NCI-H2029 (cell line): ENCODE data around the gene CELA2B.
"Not testable (repeated sequence)": the region's sequence is repeated elsewhere in the genome, so short reads cannot be mapped to it uniquely, and the experiment has no call there.

Experiments used
- DNase-seq: peaks from one replicate; lab custom pipeline; 2025; lab: John Stamatoyannopoulos, UW

The CELA2B gene

DNA sequence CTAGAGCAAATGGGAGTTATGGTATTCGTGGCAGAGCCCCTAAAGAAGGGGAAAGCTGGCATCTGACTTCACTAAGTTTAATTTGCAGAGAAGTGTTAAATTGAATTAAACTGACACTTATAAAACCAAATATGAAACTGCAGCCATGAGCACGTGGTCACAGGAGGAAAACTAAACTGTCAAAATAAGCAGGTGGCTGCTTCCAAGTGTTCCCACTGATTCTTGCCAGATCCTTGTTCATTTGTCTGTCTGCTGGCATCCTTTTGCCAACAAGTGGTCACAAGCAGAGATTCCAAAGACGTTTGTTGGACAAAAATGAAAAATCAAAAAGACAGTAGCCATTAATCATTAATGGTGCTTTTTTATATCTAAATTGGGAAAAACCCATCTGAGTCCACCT lies 6.5 kb upstream of the CELA2B start:
- no peak for DNase-seq

DNA sequence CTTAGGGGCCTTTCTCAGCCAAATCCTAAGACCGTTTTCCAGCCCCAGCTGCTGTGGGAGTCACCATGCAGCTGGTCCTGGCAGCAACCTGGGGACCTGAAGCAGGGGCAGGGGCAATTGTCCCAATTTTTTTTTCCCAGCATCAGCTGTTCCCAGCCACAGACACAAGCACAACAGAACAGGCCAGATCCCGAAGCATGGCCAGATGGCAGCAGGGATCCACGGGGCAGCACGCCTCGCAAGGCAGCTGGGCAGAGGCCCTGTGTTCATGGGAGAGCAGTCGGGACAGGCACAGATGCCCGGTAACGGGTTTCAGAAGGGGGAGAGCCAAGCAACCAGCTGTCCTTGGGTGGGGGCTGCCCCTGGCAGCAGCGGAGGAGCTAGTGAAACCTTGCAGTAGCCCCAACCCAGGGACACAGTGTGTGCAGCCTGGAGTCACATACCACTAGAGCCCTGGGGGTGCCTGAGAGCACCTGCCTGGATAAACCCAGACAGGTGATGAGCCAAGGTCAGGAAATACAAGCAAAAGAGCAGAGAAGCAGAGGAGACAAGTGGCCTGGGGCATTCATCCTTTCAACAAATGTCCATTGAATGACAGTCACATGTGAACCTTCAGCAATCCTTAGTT lies 6.0 kb upstream of the CELA2B start:
- DNase-seq = not testable (repeated sequence)

DNA sequence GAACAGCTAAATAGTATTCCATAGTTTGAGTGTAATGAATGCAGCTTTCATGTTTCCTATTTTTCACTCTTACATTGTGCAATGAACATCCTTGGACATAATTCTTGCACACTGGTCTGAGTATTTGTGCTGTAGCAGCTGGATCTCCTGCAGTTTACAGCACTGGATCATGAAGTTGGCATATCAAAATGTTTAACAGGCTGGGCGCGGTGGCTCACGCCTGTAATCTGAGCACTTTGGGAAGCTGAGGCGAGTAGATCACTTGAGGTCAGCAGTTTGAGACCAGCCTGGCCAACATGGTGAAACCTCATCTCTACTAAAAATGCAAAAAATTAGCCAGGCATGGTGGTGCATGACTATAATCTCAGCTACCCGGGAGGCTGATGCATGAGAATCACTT lies 4.8 kb upstream of the CELA2B start:
- DNase-seq = not testable (repeated sequence)

DNA sequence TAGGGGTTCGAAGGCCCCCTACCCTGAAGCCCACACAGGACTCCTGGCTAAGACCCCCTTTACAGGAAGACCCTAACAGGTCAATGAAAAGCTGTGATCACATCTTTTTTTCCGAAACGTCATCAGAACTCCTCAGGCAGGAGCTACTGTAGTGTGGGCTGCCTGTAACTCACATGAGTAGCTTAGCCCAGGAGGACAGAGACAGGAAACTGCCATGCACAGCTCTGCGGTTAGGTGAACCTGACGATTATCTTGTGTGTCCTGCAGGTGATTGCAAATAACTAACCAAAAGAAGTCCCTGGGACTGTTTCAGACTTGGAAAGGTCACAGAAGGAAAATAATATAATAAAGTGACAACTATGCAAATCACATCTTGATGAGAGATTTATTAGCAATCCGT lies 4.2 kb upstream of the CELA2B start:
- DNase-seq = not testable (repeated sequence)

DNA sequence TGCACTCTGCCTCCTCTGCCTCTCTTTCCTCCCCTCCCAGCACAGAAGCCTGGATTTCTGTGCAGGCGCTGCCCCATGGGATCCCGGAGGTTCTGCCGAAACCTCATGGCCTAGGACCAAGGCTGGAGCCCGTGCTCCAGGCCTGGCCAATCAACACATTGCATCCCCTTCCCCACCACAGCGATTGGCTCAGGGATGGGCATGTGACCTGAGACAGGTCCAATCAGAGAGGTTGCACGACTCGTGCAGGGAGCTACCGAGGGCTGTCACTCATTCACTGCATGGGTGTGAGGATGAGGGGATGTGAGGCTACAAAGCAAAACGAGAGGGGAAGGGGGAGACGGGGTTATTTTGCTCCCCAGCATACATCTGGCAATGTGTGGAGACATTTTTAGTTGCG lies 3.3 kb upstream of the CELA2B start:
- no peak for DNase-seq

DNA sequence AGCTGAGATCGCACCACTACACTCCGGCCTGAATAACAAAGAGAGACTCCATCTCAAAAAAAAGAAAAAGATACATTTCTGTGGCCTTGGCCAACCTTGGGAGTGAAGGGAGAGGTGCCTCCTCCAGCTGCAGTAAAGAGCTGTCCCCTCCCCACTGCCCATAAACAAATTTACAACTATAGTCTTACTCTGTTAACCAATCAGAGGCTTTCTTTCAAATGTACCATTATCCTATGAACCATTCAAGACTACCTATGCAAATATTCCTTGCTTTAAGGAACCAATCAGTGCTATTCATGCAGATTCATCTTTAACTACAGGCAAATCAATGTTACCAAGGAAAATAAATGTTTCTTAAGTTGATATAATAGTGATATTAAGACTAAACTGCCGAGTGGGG lies 1.0 kb downstream of the CELA2B start:
- no peak for DNase-seq

DNA sequence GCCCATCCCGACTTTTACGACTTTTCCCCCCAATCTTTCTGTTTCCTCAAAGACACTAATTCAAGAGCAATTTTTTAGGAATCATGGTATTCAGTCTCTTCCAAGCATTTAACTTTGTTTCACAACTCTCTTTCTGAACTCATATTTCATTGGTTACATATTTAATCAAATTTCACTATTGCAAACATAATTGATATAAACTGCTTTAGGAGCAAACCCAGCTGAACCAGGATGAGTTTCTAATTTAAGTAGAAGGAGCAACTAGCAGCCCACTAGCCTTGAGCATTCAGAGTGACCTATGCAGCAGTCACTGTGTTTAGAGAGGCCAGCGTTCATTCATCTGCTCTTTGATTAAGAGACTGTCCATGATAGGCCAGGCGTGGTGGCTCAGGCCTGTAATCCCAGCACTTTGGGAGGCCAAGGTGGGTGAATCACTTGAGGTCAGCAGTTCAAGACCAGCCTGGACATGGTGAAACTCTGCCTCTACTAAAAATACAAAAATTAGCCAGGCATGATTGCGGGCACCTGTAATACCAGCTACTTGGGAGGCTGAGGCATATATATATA lies 1.8 kb downstream of the CELA2B start:
- no peak for DNase-seq

DNA sequence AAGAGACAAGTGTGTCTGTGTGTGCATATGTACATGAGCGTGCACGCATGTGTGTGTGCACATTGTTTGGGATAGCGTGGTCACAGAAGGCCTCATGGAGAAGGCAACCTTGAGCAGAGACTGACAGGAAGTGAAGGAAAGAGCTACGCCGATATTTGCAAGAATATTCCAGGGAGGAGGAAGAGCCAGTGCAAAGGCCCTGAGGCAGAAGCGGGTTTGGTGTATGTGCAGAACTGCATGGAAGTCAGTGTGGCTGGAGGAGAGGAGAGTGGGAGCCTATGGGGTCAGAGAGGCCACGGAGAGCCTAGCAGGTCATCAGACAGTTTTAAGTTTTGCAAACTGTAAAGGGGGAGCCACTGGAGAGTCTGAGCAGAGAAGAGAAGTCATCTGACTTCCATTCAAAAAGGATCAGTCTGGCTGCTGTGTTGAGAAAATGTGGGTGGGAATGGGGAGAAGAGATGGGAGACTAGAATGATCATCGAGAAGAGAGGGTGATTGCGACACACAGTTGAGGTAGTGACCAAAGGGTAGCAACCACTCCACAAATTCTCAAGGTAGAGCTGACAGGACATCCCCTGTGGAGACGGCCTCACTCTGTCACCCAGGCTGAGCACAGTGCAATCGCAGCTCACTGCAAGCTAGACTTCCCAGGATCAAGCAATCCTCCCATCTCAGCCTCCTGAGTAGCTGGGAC lies 3.9 kb downstream of the CELA2B start:
- no peak for DNase-seq

DNA sequence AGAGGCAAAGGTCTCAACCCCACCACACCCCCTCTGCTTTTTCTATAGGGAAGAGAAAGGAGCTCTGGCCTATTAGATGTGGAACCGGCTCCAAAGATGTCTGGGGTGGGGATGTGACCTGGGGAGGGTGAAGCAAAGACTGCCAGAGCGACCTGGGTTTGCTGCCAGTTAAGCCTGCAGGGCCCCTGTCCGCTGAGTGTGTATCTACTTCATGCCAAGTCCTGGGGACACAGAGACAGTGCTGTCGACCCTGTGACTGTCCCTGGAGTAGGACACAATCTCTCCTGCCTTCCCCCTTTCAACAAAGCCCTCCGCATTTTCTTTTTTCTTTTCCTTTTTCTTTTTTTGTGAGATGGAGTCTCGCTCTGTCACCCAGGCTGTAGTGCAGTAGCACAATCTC lies 6.6 kb downstream of the CELA2B start:
- not testable (repeated sequence) for DNase-seq

DNA sequence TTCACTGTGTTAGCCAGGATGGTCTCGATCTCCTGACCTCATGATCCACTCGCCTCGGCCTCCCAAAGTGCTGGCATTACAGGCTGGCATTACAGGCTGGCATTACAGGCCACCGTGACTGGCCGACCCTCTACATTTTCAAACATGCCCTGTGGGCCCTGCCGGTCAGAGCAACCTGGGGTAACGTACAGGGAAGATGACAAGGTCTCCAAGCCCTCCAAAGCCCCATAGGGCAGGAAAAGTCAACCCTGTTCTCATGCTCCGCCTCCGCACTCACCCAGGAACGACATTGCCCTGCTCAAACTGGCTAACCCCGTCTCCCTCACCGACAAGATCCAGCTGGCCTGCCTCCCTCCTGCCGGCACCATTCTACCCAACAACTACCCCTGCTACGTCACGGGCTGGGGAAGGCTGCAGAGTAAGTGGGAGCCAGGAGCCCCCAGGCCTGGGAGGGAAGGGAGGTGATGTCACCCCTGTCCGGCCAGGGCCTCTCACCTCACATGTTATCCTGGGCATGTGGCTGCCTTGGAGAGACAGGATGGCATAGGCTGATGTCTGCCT lies 7.2 kb downstream of the CELA2B start:
- not testable (repeated sequence) for DNase-seq

DNA sequence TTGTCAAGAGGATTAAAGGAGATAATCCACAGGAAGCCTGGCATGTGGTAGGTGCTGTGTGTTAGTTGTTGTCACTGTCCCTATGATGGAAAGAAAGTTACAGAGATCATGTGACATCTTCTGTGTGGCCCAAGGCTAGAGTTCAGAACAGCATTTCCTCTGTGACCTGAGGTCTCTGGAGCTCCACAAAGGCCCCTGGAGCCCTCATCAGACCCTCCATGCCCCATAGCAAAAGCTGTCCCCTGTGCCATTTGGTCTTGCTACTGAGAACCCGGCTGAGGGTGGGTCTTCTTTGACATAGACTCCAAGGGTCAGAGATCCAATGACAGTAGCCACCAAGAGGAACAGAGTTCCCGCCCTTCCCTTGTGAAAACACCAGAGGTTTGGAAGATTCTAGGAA lies 8.1 kb downstream of the CELA2B start:
- no peak for DNase-seq

DNA sequence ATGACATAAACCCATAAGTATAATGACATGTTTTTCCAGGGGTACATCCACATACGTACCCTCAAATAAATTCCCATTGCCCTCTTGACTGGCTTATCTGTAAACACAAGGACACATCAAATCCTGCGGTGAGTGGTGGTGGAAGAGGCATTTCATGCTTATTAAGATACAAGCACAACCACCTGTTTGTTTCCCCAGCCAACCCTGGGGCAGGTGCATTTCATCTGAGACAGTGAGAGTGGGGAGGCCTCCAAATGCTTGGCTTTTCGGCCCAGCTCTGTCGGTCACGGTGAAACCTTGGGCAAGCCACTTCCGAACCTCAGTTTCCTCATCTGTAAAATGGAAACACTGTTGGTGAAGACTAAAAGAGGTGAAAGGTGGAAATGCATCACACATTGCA lies 8.5 kb downstream of the CELA2B start:
- DNase-seq = not testable (repeated sequence)

DNA sequence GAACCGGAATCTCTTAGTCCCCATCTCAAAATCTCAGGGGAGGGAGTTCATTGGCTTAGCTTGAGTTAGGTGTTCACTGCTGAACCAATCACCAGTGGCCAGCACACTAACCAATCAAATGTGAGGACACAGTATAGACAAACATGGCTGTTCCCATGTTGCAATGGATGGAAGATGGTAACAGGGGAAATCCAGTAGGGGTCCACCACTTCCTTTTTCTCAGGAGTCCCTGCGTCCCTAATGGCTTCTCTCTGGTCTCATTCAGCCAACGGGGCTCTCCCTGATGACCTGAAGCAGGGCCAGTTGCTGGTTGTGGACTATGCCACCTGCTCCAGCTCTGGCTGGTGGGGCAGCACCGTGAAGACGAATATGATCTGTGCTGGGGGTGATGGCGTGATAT lies 9.7 kb downstream of the CELA2B start:
- no peak for DNase-seq

DNA sequence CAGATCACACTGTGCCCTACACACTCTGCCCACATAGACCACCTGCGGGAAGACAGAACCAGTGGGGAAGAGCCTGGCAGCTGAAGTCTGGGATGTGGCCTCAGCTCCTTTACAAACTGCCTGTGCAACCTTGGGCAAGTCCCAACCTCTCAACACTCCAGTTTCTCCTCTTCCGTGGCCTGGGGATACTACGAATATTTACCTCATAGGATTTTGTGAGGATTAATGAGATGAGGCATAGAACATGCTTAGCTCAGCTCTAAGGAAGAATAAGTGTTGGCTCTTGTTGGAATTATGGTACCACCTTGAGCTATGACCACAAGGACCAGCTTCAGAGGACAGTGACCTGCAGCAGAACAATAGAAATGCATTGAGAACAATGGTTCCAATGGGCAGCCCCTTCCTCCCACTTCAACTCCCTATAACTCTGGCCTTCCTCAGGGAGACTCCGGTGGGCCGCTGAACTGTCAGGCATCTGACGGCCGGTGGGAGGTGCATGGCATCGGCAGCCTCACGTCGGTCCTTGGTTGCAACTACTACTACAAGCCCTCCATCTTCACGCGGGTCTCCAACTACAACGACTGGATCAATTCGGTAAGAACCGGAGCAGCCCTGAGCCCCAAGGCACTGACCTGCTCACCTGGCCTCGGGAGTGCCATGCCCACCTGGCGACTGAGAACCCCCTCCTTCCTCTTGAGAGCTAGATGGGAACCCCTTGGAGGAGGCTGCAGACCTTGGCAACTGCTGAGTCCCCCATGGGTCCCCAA lies 11.1 kb downstream of the CELA2B start:
- not testable (repeated sequence) for DNase-seq

DNA sequence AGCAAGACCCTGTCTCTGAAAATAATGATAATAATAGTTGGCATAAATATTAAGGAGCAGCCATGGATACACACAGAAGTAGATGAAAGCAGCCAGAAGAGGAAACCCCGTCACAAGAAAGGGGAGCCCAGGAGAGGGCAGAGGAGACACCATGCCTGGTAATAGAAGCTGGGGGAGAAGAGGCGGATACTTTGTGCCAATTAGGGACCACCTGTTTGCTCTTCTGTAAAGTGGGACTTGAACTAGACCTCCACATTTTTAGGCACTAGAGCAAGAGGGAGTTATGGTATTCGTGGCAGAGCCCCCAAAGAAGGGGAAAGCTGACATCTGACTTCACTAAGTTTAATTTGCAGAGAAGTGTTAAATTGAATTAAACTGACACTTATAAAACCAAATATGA lies 12.5 kb downstream of the CELA2B start:
- DNase-seq = no peak

DNA sequence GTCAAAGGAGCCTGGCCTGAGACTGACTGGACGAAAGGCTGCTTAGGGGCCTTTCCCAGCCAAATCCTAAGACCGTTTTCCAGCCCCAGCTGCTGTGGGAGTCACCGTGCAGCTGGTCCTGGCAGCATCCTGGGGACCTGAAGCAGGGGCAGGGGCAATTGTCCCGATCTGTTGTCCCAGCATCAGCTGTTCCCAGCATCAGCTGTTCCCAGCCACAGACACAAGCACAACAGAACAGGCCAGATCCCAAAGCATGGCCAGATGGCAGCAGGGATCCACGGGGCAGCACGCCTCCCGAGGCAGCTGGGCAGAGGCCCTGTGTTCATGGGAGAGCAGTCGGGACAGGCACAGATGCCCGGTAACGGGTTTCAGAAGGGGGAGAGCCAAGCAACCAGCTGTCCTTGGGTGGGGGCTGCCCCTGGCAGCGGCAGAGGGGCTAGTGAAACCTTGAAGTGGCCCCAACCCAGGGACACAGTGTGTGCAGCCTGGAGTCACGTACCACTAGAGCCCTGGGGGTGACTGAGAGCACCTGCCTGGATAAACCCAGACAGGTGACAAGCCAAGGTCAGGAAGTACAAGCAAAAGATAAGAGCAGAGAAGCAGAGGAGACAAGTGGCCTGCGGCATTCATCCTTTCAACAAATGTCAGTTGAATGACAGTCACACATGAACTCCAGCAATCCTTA lies 13.3 kb downstream of the CELA2B start:
- DNase-seq = no peak

DNA sequence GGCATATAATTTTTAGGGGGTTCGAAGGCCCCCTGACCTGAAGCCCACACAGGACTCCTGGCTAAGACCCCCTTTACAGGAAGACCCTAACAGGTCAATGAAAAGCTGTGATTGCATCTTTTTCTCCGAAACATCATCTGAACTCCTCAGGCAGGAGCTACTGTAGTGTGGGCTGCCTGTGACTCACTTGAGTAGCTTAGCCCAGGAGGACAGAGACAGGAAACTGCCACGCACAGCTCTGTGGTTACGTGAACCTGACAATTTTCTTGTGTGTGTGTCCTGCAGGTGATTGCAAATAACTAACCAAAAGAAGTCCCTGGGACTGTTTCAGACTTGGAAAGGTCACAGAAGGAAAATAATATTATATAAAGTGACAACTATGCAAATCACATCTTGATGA lies 15.1 kb downstream of the CELA2B start:
- DNase-seq = not testable (repeated sequence)

DNA sequence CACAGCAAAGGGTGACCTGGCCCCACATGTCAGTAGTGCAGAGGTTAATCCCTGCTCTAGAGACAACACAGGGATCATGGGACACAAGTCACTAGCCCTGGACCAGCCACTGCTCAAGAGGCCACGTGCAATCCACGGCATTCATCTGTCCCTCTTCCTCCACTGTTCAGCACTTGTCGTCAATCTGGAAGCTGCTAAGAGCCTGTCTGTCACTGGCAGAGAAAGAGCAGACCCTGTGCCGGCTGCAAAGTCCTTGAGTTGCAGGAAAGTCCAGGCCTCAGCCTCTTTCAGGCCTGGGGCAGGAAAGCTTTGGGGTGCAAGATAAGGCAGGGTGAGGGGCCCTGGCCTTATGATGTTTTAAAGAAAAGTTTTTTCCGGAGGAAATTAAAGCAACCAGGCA lies 16.7 kb downstream of the CELA2B start:
- no peak for DNase-seq

DNA sequence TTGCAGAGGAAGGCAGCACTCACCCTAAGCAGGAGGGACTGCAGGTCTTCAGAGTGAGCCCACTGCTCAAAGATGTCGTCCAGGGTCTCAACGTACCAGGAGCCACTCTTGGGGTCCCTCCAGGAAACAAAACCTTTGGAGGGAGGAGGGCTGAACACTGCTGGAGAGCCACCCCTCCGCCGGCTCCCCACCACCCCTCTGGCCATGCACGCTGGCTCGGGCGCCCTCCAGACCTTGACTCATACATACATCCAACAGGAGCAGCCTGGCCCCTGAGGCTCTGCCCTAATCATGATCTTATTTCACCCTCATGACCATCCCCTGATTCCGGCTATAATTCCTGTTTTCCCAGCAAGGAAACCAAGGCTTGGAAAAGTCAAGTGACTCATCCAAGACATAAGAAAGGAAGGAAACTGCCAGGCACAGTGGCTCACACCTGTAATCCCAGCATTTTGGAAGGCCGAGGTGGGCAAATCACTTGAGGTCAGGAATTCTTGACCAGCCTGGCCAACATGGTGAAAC lies 18.0 kb downstream of the CELA2B start:
- DNase-seq = no peak

DNA sequence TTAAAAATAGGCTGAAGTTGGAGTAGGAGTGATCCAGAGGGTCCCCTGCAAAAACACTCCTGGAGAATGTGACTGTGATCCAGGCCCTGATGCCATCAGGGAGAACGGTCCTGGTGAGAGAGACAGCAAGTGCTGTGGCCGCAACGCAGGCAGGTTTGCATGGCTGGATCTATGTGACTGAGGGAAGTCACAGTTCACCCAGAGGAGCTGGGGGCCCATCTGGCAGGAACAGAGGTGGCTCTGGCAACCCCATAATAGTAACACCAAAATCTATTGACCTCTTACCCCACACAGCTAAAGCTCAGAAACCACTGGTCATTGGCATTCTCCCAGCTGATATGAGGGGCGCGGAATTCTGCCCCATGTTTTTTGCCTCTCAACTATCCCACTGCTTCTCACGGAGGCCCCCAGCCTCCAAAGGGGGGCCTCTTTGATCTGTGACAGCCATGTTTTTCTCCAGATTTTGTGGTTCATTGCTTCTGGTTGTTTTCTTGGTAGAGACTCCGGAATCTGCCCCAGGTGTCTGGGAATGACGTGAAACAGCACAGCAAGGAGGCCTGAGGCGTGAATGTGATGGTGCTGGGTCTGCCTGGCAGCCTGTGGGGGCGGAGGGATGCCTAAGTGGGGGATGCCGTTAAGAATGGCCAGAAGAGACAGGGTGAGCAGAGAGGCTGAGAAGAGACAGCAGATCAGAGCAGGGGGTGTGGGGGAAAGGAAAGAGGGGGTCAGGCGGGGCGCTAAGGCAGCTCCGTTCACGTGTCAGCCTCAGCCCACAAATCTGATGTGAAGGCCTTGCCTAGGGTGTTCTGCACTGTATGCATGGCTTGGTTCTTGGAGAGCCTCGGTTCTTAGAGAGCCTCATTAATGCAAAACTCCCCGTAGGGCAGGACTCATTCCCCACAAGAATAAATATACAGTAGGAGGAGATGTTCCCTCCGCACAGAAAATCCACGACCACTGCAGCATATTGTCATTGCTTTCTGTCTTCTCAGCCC lies 24.6 kb downstream of the CELA2B start:
- DNase-seq = no peak
